GM21717 (cell line): ENCODE measurements around the gene PRDM5.

Experiments
- ATAC-seq: cut with Tn5 transposase; IDR thresholded peaks from one replicate; pipeline ENCODE4 v1.9.1; 2021; ENCODE audit warnings: mild to moderate bottlenecking, moderate library complexity; ENCODE audit not compliant: unreplicated experiment

Gene PRDM5

GRCh38 chr4:120915336-120915735 lies 7.2 kb downstream of the PRDM5 start:
- ATAC-seq: no peak

- ATAC-seq: no peak
Observed at GRCh38 chr4:120903419-120903818, 19.1 kb downstream of the PRDM5 start.

- no peak for ATAC-seq
Observed at GRCh38 chr4:120902925-120903324, 19.6 kb downstream of the PRDM5 start.

GRCh38 chr4:120901731-120902130 lies 20.8 kb downstream of the PRDM5 start:
- ATAC-seq: no peak

GRCh38 chr4:120897981-120898719 lies 24.4 kb downstream of the PRDM5 start:
- ATAC-seq: no peak

- no peak for ATAC-seq
Observed at GRCh38 chr4:120895554-120895953, 27.0 kb downstream of the PRDM5 start.

- no peak for ATAC-seq
Observed at GRCh38 chr4:120893314-120893713, 29.2 kb downstream of the PRDM5 start.

GRCh38 chr4:120886191-120886590 lies 36.3 kb downstream of the PRDM5 start:
- no peak for ATAC-seq

GRCh38 chr4:120881846-120882245 lies 40.7 kb downstream of the PRDM5 start:
- no peak for ATAC-seq

- no peak for ATAC-seq
Observed at GRCh38 chr4:120881351-120881750, 41.2 kb downstream of the PRDM5 start.

GRCh38 chr4:120877021-120877420 lies 45.5 kb downstream of the PRDM5 start:
- ATAC-seq: no peak

- ATAC-seq: no peak
Observed at GRCh38 chr4:120874792-120875774, 47.4 kb downstream of the PRDM5 start.

GRCh38 chr4:120873554-120873953 lies 49.0 kb downstream of the PRDM5 start:
- ATAC-seq: no peak

- no peak for ATAC-seq
Observed at GRCh38 chr4:120871173-120871572, 51.4 kb downstream of the PRDM5 start.

- ATAC-seq: no peak
Observed at GRCh38 chr4:120870279-120870673, 52.2 kb downstream of the PRDM5 start.

GRCh38 chr4:120869613-120870278 lies 52.8 kb downstream of the PRDM5 start:
- no peak for ATAC-seq

- no peak for ATAC-seq
Observed at GRCh38 chr4:120867506-120867905, 55.0 kb downstream of the PRDM5 start.

- peak; percentile 79 for ATAC-seq
Observed at GRCh38 chr4:120865985-120866384, 56.5 kb downstream of the PRDM5 start.

- no peak for ATAC-seq
Observed at GRCh38 chr4:120864969-120865368, 57.6 kb downstream of the PRDM5 start.

GRCh38 chr4:120862432-120862831 lies 60.1 kb downstream of the PRDM5 start:
- no peak for ATAC-seq

- ATAC-seq: no peak
Observed at GRCh38 chr4:120861852-120862251, 60.7 kb downstream of the PRDM5 start.
